CD4-positive, alpha-beta T cell treated with Interferon gamma for 1 hour (primary cell): Measurements from ENCODE around the gene TRAPPC6A.
A peak's percentile ranks its signal among the peaks of the same experiment; 100 is the strongest.

ENCODE experiments used
- DNase-seq: peaks from one replicate; pipeline ENCODE4 v3.0.0-alpha.2; 2020

Gene TRAPPC6A

GRCh38 chr19:45161738-45162607, 16.1 kb downstream of the TRAPPC6A start:
- DNase-seq, result no peak

- DNase-seq, result no peak
Observed at GRCh38 chr19:45160870-45161737, 16.9 kb downstream of the TRAPPC6A start, which contains the start of gene NKPD1. TSS of gene NKPD1 (minus strand) at chr19:45160982. CDS start at chr19:45160150, 832 bp downstream.

GRCh38 chr19:45159971-45160324, 18.1 kb downstream of the TRAPPC6A start:
- no peak for DNase-seq

GRCh38 chr19:45159210-45159970, 18.6 kb downstream of the TRAPPC6A start:
- no peak for DNase-seq

- DNase-seq, result no peak
Observed at GRCh38 chr19:45158503-45159209, 19.4 kb downstream of the TRAPPC6A start.

GRCh38 chr19:45156751-45157150, 21.3 kb downstream of the TRAPPC6A start:
- no peak for DNase-seq

- no peak for DNase-seq
Observed at GRCh38 chr19:45156011-45156630, 21.9 kb downstream of the TRAPPC6A start.

GRCh38 chr19:45154064-45154827, 23.8 kb downstream of the TRAPPC6A start:
- no peak for DNase-seq

- peak; percentile 23 for DNase-seq
Observed at GRCh38 chr19:45153339-45154063, 24.5 kb downstream of the TRAPPC6A start.

- peak; percentile 46 for DNase-seq
Observed at GRCh38 chr19:45152504-45153338, 25.3 kb downstream of the TRAPPC6A start.

GRCh38 chr19:45151821-45152503, 26.1 kb downstream of the TRAPPC6A start:
- DNase-seq, result no peak

- DNase-seq, result no peak
Observed at GRCh38 chr19:45151320-45151719, 26.7 kb downstream of the TRAPPC6A start.

GRCh38 chr19:45150751-45151281, 27.2 kb downstream of the TRAPPC6A start:
- DNase-seq, result no peak

GRCh38 chr19:45150180-45150579, 27.9 kb downstream of the TRAPPC6A start:
- DNase-seq, result no peak

- DNase-seq, result no peak
Observed at GRCh38 chr19:45149129-45149528, 28.9 kb downstream of the TRAPPC6A start.

- no peak for DNase-seq
Observed at GRCh38 chr19:45147835-45148676, 30.0 kb downstream of the TRAPPC6A start.

- no peak for DNase-seq
Observed at GRCh38 chr19:45146741-45147205, 31.3 kb downstream of the TRAPPC6A start.
